GM19455 (cell line): ENCODE measurements around the gene SCAMP5.

Source experiments
- ATAC-seq: cut with Tn5 transposase; IDR thresholded peaks from one replicate; pipeline ENCODE4 v1.9.1; 2021; ENCODE audit not compliant: unreplicated experiment

The SCAMP5 gene

DNA sequence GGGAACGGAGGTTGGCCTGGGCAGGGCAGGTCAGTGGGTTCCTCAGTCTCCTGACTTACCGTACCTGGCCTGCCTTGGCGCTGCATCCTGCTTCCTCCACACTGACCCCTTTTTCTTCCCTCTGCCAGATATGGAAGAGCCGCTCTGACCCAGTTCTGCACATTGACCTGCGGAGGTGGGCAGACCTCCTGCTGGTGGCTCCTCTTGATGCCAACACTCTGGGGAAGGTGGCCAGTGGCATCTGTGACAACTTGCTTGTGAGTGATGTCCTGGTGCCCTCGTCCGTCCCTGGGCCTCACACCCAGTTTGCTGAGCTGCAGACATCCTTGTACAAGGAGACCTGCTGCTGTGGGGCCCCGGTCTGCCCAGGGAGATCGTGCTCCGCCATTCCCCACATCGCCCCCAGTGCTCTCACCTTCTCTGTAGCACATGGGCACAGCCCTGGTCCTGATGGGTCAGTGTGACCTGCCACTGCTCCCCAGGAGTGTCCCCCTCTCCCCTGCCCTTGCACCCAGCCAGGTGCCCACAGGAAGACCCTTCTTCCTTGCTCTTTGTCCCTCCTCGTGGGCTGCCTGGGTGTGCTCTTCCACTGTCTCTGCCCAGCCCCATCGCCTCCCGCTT lies 49.0 kb downstream of the SCAMP5 start:
- ATAC-seq = no peak

DNA sequence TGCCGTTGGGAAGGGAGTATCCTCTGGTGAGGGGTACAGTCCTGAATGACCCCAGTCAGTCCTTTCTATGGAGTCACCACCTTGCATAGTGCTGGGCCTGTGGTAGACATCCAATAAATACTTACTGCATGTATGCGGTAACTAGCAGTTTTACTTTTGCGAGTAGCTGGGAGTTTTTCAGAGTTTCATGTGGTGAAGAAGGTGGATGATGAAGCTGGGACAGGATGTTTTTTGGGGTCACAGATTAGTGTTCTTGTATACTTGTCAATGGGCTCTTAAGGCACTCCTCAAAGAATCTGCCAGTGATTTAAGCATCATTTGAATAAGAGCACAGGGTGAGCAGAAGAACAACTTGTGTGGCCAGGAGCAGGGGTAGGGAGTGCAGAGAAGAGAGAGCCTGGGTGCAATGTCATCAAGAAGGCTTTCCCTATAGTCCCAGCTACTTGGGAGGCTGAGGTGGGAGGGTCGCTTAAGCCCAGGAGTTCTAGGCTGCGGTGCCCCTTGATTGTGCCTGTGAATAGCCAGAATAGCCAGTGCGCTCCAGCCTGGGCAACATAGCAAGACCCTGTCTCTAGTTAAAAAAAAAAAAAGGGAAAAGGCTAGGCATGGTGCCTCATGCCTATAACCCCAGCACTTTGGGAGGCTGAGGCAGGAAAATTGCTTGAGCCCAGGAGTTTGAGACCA lies 50.1 kb downstream of the SCAMP5 start:
- no peak for ATAC-seq

DNA sequence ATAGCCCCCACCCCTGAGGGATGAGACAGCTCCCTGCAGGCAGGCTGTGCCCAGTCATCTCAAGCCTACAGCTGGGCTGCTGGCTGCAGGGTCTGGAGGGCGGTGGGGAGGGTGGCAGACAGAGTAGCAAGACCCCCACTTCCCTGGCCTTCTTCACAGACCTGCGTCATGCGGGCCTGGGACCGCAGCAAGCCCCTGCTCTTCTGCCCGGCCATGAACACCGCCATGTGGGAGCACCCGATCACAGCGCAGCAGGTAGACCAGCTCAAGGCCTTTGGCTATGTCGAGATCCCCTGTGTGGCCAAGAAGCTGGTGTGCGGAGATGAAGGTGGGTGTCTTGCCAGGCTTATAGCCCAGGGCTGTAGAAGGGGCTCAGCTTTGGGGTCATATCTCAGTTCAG lies 53.0 kb downstream of the SCAMP5 start:
- no peak for ATAC-seq

DNA sequence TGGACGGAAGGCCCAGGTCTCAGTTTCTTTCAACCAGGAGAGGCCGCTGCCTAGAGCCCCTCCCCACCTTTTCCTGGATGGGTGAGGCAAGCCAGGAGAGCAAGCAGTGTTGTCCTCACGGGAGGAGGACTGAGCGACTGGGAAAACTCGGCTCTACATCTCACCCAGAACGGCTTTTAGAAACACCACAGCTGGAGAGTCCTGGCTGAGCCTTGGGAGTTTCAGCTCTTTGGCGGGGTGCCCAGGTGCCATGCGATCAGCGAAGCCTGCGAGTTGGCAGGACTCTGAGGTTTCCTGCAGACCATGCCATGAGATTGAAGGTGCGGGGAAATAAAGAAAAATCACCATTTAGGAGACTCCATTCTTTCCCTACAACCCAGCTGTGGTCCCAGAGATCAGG lies 54.0 kb downstream of the SCAMP5 start:
- ATAC-seq = no peak

DNA sequence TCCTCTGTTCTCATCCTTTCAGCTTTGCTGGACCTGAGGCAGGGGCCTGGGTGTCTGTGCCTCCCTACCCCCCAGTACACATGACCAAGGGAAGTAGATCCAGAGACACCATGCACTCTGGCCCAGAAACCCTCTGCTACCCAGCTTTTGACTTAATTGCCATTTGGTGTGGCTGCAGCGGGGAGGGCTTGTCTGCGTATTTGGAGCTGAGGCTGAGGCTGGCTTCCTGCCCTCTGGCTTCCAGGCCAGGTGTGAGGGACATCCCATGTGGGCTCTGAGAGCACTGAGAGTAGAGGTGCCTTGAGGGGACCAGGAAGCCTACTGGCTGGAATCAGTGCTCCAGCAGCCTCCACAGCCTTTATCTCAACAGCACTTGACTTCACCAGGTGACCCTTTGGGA lies 54.9 kb downstream of the SCAMP5 start:
- no peak for ATAC-seq

DNA sequence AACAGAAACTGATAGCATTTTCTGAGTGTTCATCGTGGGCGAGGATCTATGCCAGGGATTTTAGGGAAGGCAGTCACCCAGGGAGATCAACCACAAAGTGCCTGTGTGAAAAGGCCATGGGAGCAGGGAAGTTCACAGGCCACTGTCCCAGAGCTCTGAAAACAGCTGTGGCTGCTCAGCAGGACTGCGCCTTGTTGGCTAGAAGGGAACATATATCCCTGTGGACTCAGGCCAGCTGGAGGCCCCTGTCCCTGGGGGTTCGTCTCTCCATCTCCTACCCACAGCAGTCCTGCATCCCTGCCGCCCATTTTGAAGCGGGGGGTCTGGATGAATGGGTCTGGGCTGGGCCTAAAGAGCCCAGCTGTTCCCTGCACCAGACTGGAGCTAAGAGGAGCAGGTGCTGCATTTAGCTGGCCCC lies 55.8 kb downstream of the SCAMP5 start:
- no peak for ATAC-seq

DNA sequence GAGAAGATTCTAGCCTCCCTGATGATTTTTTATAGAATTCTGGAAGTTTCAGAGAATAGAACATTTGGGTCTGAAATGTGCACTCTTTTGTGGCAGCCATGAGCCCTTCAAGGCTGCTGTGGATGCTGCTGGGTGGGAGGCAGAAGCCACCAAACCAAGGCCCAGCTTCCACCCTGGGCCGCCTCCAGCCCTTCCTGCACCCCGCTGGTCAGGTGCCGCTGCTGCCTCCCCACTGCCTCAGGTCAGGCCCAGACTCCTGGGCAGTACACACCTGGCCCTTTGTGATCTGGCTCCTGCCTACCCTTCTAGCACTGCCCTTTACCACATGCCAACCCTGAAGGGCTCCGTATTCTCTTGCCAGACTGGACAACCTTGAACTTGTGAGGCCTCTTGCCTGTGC lies 56.3 kb downstream of the SCAMP5 start:
- no peak for ATAC-seq

DNA sequence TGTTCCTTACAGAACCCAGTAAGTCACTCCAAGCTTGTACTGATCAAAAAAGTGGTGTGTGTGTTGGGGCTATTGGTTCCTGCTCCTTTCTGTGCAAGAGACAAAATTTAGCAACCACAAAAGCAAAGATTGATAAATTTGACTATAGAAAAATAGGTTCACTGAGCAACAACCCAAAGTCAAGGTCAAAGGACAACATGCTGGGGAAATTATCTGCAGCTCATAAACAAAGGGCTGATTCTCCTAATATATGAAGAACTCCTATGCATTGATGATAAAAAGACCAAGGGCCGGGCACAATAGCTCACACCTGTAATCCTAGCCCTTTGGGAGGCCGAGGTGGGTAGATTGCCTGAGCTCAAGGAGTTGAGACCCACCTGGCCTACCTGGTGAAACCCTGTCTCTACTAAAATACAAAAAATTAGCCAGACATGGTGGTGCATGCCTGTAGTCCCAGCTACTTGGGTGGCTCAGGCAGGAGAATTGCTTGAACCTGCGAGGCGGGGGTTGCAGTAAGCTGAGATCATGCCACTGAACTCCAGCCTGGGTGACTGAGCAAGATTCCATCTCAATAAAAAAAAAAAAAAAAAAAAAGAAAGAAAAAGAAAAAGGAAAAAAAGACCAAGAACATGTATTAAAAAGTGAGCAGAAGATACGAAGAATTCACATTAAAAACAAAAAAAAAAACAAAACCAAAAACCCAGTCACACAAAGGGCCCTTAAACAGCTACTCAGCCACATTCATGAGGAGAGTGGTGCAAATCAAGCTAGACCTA lies 57.8 kb downstream of the SCAMP5 start:
- ATAC-seq = no peak

DNA sequence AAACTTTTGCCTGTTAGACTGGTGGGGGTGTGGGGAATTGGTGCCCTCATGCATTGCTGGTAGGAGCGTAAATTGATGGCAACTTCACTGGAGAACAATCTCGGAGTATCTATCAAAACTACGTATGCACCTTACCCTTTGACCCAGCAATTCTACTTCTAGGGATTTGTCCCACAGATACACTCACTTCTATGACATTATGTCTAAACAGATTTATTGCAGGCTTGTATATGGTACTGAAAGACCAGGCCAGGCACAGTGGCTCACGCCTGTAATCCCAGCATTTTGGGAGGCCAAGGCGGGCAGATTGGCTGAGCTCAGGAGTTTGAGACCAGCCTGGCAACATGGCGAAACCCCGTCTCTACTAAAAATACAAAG lies 58.4 kb downstream of the SCAMP5 start:
- ATAC-seq = no peak

DNA sequence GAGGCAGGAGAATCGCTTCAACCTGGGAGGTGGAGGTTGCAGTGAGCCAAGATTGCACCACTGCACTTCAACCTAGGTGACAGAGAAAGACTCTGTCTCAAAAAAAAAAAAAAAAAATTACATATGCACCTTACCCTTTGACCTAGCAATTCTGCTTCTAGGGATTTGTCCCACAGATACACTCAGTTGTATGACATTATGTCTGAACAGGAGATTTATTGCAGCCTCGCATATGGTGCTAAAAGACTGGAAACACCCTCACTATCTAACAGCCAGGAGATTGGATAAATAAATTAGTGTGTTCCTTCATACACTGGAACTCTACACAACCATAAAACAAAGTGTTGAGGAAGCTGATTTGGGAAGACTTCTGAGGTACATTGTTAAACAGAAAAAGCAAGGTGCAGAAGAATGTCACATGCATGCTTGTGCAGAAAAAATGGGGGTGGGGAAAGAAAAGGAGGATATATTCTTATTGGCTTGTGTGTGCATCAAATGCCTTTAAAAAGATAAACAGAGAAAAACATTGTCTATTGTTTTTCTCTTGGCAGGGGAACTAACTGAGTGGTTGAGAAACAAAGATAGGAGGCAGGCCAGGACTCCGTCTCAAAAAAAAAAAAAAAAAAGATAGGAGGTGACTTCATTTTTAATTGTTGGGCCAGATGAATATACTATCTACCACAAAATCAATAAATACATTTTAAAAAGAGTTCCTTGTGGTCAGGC lies 59.0 kb downstream of the SCAMP5 start:
- ATAC-seq = no peak

DNA sequence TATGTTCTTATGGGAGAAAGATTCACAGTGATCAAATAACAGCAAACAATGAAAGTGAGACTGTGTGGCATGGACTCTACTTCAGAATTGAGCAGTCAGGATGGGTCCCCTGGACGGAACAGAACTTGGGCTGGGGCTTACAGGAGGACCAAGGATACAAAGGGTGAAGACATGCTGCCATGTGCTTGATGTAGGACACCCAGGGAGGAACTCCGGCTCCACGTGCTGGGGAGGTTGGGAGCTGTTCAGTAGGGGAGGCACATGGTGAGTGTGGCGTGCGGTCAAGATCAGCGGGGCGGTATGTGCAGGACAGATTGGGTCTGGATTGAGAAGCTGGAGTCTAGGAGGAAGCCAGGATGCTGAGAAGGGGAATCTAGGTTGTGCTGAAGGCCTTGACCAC lies 60.7 kb downstream of the SCAMP5 start:
- no peak for ATAC-seq

DNA sequence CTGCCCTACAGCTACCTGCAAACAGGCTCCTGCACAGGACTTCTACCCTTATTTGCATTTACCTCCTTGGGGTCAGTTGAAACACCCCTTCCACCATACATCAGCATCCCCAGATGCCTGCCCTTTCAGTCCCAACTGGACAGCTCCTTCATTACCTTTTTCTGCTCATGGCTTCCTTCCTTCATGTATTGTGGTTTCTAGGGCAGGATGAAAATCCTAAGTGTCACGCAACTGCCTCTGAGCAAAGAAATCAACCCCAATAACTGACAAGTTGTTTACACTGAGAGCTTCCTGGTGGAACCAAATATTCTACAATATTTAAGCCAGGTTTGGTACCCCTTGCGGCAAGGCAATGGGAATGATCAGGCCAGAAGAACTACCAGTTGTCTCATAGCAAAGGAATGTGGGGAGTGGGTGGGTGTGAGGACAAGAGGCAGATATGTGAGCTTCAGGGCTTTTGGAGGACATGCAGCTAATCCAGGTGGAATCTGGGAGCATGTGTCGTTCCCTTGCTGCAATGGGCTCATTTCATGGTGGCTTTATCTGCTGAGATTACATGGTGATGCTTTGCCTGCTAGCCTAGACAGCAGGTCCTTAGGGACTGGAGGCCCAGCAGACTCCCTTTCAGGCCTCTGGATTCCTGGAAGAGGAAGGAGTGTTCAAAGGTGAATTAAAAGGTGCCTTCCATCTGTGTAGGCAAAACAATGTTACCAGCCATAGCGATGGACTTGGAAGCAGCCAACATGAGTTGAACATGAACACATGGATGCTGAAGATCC lies 63.0 kb downstream of the SCAMP5 start:
- no peak for ATAC-seq

DNA sequence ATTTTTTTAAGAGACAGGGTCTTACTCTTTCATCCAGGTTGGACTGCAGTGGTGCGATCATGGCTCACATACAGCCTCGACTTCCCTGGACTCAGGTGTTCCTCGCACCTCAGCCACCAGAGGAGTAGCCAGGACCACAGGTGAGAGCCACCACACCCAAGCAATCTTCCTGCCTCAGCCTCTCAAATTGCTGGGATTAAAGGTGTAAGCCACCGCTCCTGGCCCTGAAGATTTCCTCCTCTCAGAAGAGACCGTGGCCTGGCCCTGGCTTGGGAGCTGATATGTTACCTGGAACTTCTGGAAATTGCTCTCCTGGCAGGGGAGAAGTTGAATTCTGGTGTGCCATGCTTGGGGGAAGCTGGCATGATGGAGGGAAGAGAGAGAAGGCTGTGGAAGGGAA lies 64.2 kb downstream of the SCAMP5 start:
- ATAC-seq = no peak

DNA sequence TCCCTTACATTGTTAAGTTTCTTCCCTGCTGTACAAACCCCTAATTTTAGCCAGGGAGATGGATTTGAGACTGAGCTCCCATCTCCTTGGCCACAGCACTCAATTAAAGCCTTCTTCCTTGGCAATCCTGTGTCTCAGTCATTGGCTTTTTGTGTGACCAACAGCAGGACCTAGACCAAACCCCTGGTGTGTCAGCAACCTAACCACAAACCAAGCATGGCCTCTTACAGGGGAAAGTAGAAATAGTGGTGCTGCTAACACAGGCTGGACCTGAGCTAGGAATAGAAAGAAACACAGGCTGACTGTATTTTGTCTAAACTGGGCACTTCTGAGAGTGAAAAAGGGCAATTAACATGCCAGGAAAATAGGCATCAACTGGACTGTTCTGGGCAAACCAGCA lies 65.9 kb downstream of the SCAMP5 start:
- ATAC-seq = no peak

DNA sequence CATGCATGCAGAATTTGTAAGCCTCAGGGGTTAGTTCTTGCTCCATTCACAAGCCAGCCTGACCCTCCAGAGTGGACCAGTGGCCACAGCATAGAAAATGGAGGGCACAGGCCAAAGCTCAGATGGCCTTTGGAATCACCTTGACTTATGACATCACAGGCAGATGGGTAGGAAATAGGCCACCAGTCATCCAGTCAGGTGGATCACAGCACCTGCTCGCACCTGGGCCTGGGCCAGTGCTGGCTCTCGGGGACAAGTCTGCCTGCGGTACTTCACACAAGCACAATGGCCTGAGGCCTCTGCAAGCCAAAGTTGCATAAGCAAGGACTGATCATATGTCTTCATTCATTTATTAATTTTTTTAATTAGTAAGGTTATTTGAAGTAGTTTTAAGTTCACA lies 67.3 kb downstream of the SCAMP5 start:
- ATAC-seq = no peak

DNA sequence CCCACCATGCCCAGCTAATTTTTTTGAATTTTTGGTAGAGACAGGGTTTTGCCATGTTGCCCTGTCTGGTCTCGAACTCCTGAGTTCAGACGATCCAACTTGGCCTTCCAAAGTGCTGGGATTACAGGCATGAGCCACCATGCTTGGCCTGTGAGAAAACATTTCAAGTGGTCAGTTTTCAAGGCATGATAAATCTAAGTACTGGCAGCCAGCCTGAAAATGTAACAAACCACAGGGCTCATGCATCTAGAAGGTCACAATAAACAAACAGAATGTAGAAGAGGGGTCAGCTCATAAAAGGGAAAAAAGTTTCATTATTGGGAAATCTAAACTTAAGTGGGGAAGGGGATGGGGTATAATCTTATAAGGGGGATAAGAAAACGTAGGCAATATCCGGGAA lies 68.0 kb downstream of the SCAMP5 start:
- ATAC-seq = no peak

DNA sequence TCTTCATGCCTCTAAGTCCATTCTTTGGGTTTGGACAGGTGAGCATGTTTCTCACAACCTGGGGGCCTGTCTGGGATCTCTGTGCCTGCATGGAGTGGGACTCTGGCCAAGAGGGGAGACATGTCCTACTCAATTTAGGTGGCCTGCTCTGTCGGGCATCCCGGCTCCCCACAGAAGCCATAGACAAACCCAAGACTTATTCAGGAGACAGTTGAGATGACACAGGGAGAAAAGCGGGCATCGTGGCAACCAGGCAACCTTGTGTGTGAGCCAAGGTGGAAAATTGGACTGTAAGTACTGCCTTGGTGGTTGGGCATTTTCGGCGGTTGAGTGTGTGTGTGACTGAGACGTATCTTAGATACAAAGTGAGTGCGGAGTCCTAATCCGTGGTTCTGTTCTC lies 68.5 kb downstream of the SCAMP5 start:
- no peak for ATAC-seq

DNA sequence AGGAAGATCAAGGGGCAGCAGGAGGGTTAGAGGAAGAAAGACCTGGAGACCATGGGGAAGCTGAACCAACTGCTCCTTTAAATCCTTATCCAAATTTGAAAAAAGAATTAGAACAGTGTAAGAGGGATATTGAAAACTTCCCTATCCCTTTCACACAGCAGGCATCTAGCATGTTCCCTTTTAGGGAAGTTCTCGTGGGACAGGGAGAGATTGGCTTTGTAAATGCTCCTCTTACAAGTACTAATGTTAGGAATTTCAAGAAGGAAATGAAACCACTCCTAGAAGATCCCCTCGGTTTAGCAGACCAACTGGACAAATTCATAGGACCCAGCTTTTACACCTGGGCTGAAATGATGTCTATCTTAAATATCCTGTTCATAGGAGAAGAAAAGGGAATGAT lies 69.5 kb downstream of the SCAMP5 start:
- ATAC-seq = no peak

DNA sequence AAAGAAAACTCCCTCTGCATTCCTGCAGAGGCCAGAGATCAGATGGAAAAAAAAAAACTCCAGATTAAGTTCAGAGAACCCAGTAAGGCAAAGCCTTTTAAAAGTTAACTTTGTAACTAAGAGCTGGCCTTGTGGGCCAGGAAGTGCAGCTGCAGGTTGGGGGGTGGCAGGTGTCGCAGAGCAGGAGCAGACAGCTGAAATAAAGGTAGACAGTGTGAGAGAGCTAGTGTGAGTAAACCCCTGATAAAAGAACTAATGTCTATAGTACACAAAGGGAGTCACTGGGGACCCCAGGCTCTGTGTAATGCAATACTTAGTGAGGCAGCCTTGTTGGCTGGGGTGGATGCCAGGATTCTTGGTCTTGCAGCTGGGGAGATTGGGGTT lies 70.1 kb downstream of the SCAMP5 start:
- ATAC-seq = no peak

DNA sequence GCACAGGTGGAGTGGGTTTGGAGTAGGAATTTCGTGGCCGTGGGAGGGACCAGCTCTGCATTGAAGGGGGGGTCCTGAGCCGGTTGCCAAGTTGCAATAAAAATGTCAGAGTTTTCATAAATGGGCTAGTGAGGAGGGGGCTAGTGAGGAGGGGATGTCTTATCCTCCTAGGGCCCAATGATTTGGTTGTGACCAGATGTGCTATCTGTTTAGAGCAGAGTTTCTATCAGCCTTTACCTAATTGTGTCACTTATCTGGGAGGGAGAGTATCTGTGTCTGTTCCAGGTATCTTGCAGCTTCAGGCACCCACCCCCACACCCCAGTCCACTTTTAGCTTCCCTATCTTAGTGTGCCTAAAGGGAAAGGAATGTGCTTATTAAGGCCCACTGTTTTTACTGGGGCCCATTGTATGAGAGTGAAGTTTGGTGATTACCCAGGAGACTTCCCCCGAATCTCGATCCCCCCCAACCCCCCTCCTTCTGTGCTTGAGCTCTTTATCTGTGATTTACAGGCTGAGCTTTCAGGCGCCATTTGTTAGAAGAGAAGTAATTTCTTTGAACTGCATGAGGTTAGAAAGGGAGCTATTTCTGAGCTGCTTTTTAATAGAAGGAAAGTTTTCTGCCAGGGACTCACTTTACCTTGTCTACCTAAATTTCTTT lies 70.6 kb downstream of the SCAMP5 start:
- ATAC-seq = no peak
